SK-N-SH (cell line): Measurements from ENCODE around the gene OLFM1. TPM values are rescaled to one million over a fixed set of nuclear protein-coding genes. Genes with fewer than 3 reads are reported as not detected.

Experiments used
- CTCF ChIA-PET: fragments of 300-600, 350-600 bp; formaldehyde crosslinking; extraction: SDS; loops from one replicate; lab custom pipeline; 2021; lab: Yijun Ruan, JAX
- POLR2A ChIA-PET: fragments of 350-600 bp; sonication (Branson Sonifier 250); formaldehyde crosslinking; extraction: SDS; loops from one replicate; lab custom pipeline; 2020; ENCODE audit warnings: antibody characterized with exemption, inconsistent platforms; lab: Yijun Ruan, JAX
- DNase-seq: peaks from one replicate; pipeline ENCODE4 v3.0.0; 2012
- H2AFZ ChIP-seq: fragments of 200-600 bp; sonication (generic); 2 replicates; pipeline ENCODE4 v1.8.1; 2016; ENCODE audit warnings: antibody characterized with exemption, mild to moderate bottlenecking, low read depth
- H3F3A ChIP-seq: fragments of 200-600 bp; sonication (generic); replicated peaks from 2 replicates; pipeline ENCODE3; 2016; ENCODE audit warnings: antibody characterized with exemption, mild to moderate bottlenecking; ENCODE audit not compliant: insufficient read depth
- H3K27ac ChIP-seq, 2 experiments: fragments of 200-500 bp in 1 of 2; fragments of 200-600 bp in 1 of 2; sonication (Bioruptor generic) in 1 of 2; sonication (generic), shearing (Covaris generic) in 1 of 2; 2 replicates each; pipeline versions ENCODE4 v1.5.1 to v1.6.1; 2014 to 2016; ENCODE audit warnings: low read depth in 2 of 2, inconsistent platforms in 1 of 2, low read length in 1 of 2, mild to moderate bottlenecking in 1 of 2, mixed read lengths in 1 of 2
- H3K27me3 ChIP-seq: fragments of 200-600 bp; sonication (generic), shearing (Covaris generic); 2 replicates; pipeline ENCODE4 v1.6.1; 2016; ENCODE audit warnings: mixed run types; ENCODE audit not compliant: insufficient read depth
- H3K36me3 ChIP-seq, 2 experiments: fragments of 200-500 bp in 1 of 2; fragments of 200-600 bp in 1 of 2; sonication (Bioruptor generic) in 1 of 2; sonication (generic) in 1 of 2; replicated peaks in 1 of 2; 2 replicates each; pipeline versions ENCODE3 to v1.5.1; 2014 to 2016; ENCODE audit warnings: low read length in 1 of 2, mild to moderate bottlenecking in 1 of 2; ENCODE audit not compliant: insufficient read depth in 2 of 2, control insufficient read depth in 1 of 2
- H3K4me1 ChIP-seq, 2 experiments: fragments of 200-500 bp in 1 of 2; fragments of 200-600 bp in 1 of 2; sonication (Bioruptor generic) in 1 of 2; sonication (generic), shearing (Covaris generic) in 1 of 2; 2 replicates each; pipeline versions ENCODE4 v1.5.1 to v1.6.1; 2014 to 2016; ENCODE audit warnings: low read depth in 1 of 2, low read length in 1 of 2, mixed run types in 1 of 2; ENCODE audit not compliant: insufficient read depth in 2 of 2, control insufficient read depth in 1 of 2
- H3K4me2 ChIP-seq: fragments of 200-600 bp; sonication (generic), shearing (Covaris generic); 2 replicates; pipeline ENCODE4 v1.6.1; 2017; ENCODE audit warnings: mixed run types
- H3K4me3 ChIP-seq, 2 experiments: fragments of 200-500 bp in 1 of 2; fragments of 200-600 bp in 1 of 2; sonication (Bioruptor generic) in 1 of 2; sonication (generic), shearing (Covaris generic) in 1 of 2; 2 replicates each; pipeline versions ENCODE4 v1.5.1 to v1.8.1; 2014 to 2016; ENCODE audit warnings: low read depth in 2 of 2, inconsistent platforms in 1 of 2, low read length in 1 of 2, mild to moderate bottlenecking in 1 of 2, mixed read lengths in 1 of 2, moderate library complexity in 1 of 2
- H3K79me2 ChIP-seq: fragments of 200-600 bp; sonication (generic); 2 replicates; pipeline ENCODE4 v1.8.1; 2017; ENCODE audit warnings: mild to moderate bottlenecking; ENCODE audit not compliant: insufficient read depth
- H3K9ac ChIP-seq: fragments of 200-600 bp; sonication (generic); 2 replicates; pipeline ENCODE4 v1.6.1; 2017; ENCODE audit warnings: mixed run types
- H3K9me2 ChIP-seq: fragments of 200-600 bp; sonication (generic); 2 replicates; pipeline ENCODE4 v1.6.1; 2017; ENCODE audit warnings: mixed run types
- H3K9me3 ChIP-seq: fragments of 200-600 bp; sonication (generic); 2 replicates; pipeline ENCODE4 v1.6.1; 2017; ENCODE audit warnings: mixed run types, mild to moderate bottlenecking, moderate library complexity
- H4K20me1 ChIP-seq: fragments of 200-600 bp; sonication (generic); 2 replicates; pipeline ENCODE4 v1.6.1; 2017; ENCODE audit warnings: mild to moderate bottlenecking, mixed run types; ENCODE audit not compliant: insufficient read depth
- CHD2 ChIP-seq: fragments of 150-350 bp; IDR thresholded peaks from 2 replicates; pipeline ENCODE4 v1.6.1; 2018; ENCODE audit warnings: low read length; ENCODE audit not compliant: partially characterized antibody
- CTCF ChIP-seq: fragments of 200-600 bp; sonication (generic); IDR thresholded peaks from 2 replicates; pipeline ENCODE4 v1.6.1; 2017; ENCODE audit warnings: antibody characterized with exemption, mild to moderate bottlenecking, moderate library complexity
- EZH2phosphoT487 ChIP-seq: fragments of 200-600 bp; sonication (generic); IDR thresholded peaks from 2 replicates; pipeline ENCODE4 v1.6.1; 2017; ENCODE audit warnings: low read depth, mixed run types, mild to moderate bottlenecking, antibody characterized with exemption, moderate library complexity, borderline replicate concordance
- FOSL2 ChIP-seq: IDR thresholded peaks from 2 replicates; pipeline ENCODE4 v1.4.0; 2012; ENCODE audit warnings: low read depth, mild to moderate bottlenecking, moderate library complexity, borderline replicate concordance
- FOXJ3 ChIP-seq: sonication (generic); formaldehyde crosslinking; IDR thresholded peaks from 2 replicates; pipeline ENCODE4 v1.5.1; 2020; ENCODE audit warnings: mild to moderate bottlenecking, missing genetic modification reagents
- FOXM1 ChIP-seq: IDR thresholded peaks from 2 replicates; pipeline ENCODE4 v1.4.0; 2012; ENCODE audit warnings: low read depth, mild to moderate bottlenecking
- GABPA ChIP-seq: IDR thresholded peaks from 2 replicates; pipeline ENCODE4 v1.4.0; 2012; ENCODE audit warnings: low read depth, mild to moderate bottlenecking
- IRF3 ChIP-seq: fragments of 150-350 bp; IDR thresholded peaks from 2 replicates; pipeline ENCODE4 v1.6.1; 2016; ENCODE audit warnings: mild to moderate bottlenecking, low read depth, low read length
- JUND ChIP-seq: IDR thresholded peaks from 2 replicates; pipeline ENCODE4 v1.4.0; 2012
- MAX ChIP-seq: IDR thresholded peaks from 2 replicates; pipeline ENCODE4 v1.4.0; 2012; ENCODE audit warnings: low read depth
- MEF2A ChIP-seq: IDR thresholded peaks from 2 replicates; pipeline ENCODE4 v1.4.0; 2012; ENCODE audit warnings: low read depth, borderline replicate concordance
- MXI1 ChIP-seq: IDR thresholded peaks from 2 replicates; pipeline ENCODE4 v1.6.1; 2012; ENCODE audit warnings: mild to moderate bottlenecking, low read depth, low read length, improper control_type of control experiment
- NFIC ChIP-seq: IDR thresholded peaks from 2 replicates; pipeline ENCODE4 v1.4.0; 2012; ENCODE audit warnings: borderline replicate concordance
- NRF1 ChIP-seq: IDR thresholded peaks from 2 replicates; pipeline ENCODE4 v1.6.1; 2012; ENCODE audit warnings: low read depth, mild to moderate bottlenecking, low read length
- PBX3 ChIP-seq: IDR thresholded peaks from 2 replicates; pipeline ENCODE4; 2012
- POLR2AphosphoS5 ChIP-seq: IDR thresholded peaks from 2 replicates; pipeline ENCODE4 v1.6.1; 2012; ENCODE audit warnings: low read depth, low read length
- RCOR1 ChIP-seq: fragments of 150-350 bp; IDR thresholded peaks from 2 replicates; pipeline ENCODE4 v1.6.1; 2017; ENCODE audit warnings: antibody characterized with exemption, low read length
- RXRA ChIP-seq: IDR thresholded peaks from 2 replicates; pipeline ENCODE4 v1.4.0; 2012; ENCODE audit warnings: low read depth, mild to moderate bottlenecking, borderline replicate concordance
- SIN3A ChIP-seq: IDR thresholded peaks from 2 replicates; pipeline ENCODE4 v1.6.1; 2012; ENCODE audit warnings: low read depth, mild to moderate bottlenecking, low read length, moderate library complexity, borderline replicate concordance
- TAF1 ChIP-seq: IDR thresholded peaks from 2 replicates; pipeline ENCODE4 v1.6.1; 2012; ENCODE audit warnings: low read depth, mild to moderate bottlenecking, low read length, moderate library complexity, borderline replicate concordance
- TEAD4 ChIP-seq: IDR thresholded peaks from 2 replicates; pipeline ENCODE4 v1.4.0; 2012; ENCODE audit warnings: mild to moderate bottlenecking, borderline replicate concordance; ENCODE audit not compliant: insufficient read depth
- YY1 ChIP-seq: IDR thresholded peaks from 2 replicates; pipeline ENCODE4 v1.4.0; 2012; ENCODE audit warnings: low read depth, mild to moderate bottlenecking
- ZBTB33 ChIP-seq: IDR thresholded peaks from 2 replicates; pipeline ENCODE4 v1.4.0; 2012; ENCODE audit warnings: low read depth, borderline replicate concordance
- WGBS: methylation state at CpG from one replicate; pipeline ENCODE4 v1.1.6; 2017; ENCODE audit warnings: low lambda C conversion rate; 5-methylcytosine and 5-hydroxymethylcytosine counted together
- polyA plus RNA-seq, 3 experiments: library from polyadenylated mRNA; depleted of rRNA; stranded (reverse); fragments of >200 nt; gene quantifications; 2 replicates each; pipeline ENCODE4 v1.2.3, GENCODE V29; 2012

The OLFM1 gene
- polyA plus RNA-seq, 1 of the 3 experiments (the other 2 are of a cell fraction) = 15.9 TPM

GRCh38 chr9:135103001-135103446, 15.6 kb downstream of the OLFM1 start:
- no peak for DNase-seq
- 39% methylated on average over 9 of the region's 9 CpGs for WGBS
- H3K79me2 ChIP-seq = no peaks in the 10 kb centered on the region

GRCh38 chr9:135103931-135104639, 16.6 kb downstream of the OLFM1 start:
- Histone ChIP-seq H3K4me3 (no peak overlapping the region), H3K27me3 (no peaks in the 10 kb centered on the region), H4K20me1 (no peaks in the 10 kb centered on the region), H3K79me2 (no peaks in the 10 kb centered on the region), H2AFZ (no peak overlapping the region), H3K9me3 (no peaks in the 10 kb centered on the region), H3K4me2 (no peak overlapping the region), H3K27ac (no peak overlapping the region), H3K4me1 (no peaks in the 10 kb centered on the region; a peak in 1 of 4 replicates), H3K9me2 (no peaks in the 10 kb centered on the region), H3F3A (no peaks in the 10 kb centered on the region), H3K36me3 (no peaks in the 10 kb centered on the region), H3K9ac (no peak overlapping the region)
- ChIA-PET POLR2A (no interaction called here), CTCF (interaction anchor here (1.3 kb wide), 1 partner anchor 18 kb away, joined by 4 read pairs; no protein-coding TSS in a partner anchor)
- WGBS = 44% methylated on average over 10 of the region's 28 CpGs
- DNase-seq = no peak
- no peak for TF ChIP-seq CTCF
- no peak for TF ChIP-seq JUND
- no peak for TF ChIP-seq NRF1
- TF ChIP-seq PBX3 = no peak
- no peak for TF ChIP-seq TAF1
- no peak for TF ChIP-seq EZH2phosphoT487
- TF ChIP-seq CHD2 = no peak
- no peak for TF ChIP-seq IRF3
- TF ChIP-seq TEAD4 = no peak
- TF ChIP-seq RXRA = no peak
- TF ChIP-seq MAX = no peak
- TF ChIP-seq MXI1 = no peak
- no peak for TF ChIP-seq MEF2A
- no peak for TF ChIP-seq ZBTB33
- TF ChIP-seq YY1 = no peak
- TF ChIP-seq RCOR1 = no peak
- TF ChIP-seq FOSL2 = no peak
- TF ChIP-seq POLR2AphosphoS5 = no peak

More at GRCh38 chr9:135103001-135103446, 15.6 kb downstream of the OLFM1 start:
- H3K9me3 ChIP-seq = no peaks in the 10 kb centered on the region
- H2AFZ ChIP-seq = no peak overlapping the region
- ChIA-PET POLR2A (no interaction called here), CTCF (interaction anchor here (0.8 to 1.0 kb wide), 2 partner anchors 18 to 80 kb away, joined by 3 to 4 read pairs; no protein-coding TSS in a partner anchor)
- no peak overlapping the region for H3K9ac ChIP-seq
- no peaks in the 10 kb centered on the region for H3K27me3 ChIP-seq
- no peaks in the 10 kb centered on the region for H3K9me2 ChIP-seq
- no peaks in the 10 kb centered on the region for H3F3A ChIP-seq
- H3K4me2 ChIP-seq = no peak overlapping the region
- H3K36me3 ChIP-seq = no peaks in the 10 kb centered on the region
- no peak overlapping the region for H3K27ac ChIP-seq
- no peaks in the 10 kb centered on the region for H3K4me1 ChIP-seq
- no peak overlapping the region for H3K4me3 ChIP-seq
- H4K20me1 ChIP-seq = no peaks in the 10 kb centered on the region
- no peak for TF ChIP-seq FOXJ3 (CRISPR knock-in tag)
- TF ChIP-seq SIN3A = no peak
- no peak for TF ChIP-seq MEF2A
- no peak for TF ChIP-seq CHD2
- no peak for TF ChIP-seq NFIC
- TF ChIP-seq YY1 = no peak
- no peak for TF ChIP-seq TEAD4
- TF ChIP-seq POLR2AphosphoS5 = no peak
- no peak for TF ChIP-seq GABPA
- no peak for TF ChIP-seq FOXM1
